ENCODE results near the gene ZNF423.

Gene ZNF423

DNA sequence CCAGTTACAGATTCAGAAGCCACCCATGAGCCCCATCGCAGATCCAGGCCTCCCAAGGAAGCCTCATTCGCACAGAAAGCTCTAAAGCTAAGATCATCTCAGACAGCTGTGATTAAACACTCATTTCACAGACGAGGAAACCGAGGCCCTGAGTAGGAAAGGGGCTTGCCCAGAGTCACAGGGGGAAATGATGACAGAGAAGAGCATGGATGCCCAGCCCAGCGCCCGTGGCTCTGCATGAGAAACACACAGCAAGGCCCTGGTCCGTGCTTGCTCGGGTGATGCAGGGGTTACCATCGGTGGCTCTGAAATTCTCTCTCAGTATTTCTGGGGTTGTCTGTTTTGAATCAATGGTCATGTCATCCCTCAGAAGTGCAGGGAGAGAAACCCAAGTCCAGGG, 372.7 kb downstream of the ZNF423 start:
- no peak for DNase-seq

DNA sequence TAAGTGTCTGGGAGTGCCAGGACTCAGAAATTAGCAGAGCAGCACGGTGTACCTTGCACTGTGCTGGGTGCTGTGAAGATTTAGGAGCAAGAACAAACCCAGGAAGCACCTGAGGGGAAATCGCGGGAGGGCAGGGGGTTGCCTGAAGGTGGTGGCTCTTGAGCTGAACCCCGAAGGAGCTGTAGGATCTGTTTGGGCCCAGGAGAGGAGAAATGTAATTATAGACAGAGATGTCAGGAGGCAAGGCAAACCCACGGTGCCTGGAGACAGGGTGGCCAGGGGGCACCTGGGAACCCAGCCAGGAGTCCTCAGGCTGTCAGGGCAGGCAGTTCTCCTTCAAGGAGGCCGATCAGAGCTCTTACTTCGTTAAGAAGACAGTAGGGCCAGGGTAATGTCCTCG, 373.2 kb downstream of the ZNF423 start:
- no peak for DNase-seq

- DNase-seq, result no peak
Observed at GRCh38 chr16:49478616-49479015, 377.3 kb downstream of the ZNF423 start.

- no peak for DNase-seq
Observed at GRCh38 chr16:49478107-49478506, 377.8 kb downstream of the ZNF423 start.

DNA sequence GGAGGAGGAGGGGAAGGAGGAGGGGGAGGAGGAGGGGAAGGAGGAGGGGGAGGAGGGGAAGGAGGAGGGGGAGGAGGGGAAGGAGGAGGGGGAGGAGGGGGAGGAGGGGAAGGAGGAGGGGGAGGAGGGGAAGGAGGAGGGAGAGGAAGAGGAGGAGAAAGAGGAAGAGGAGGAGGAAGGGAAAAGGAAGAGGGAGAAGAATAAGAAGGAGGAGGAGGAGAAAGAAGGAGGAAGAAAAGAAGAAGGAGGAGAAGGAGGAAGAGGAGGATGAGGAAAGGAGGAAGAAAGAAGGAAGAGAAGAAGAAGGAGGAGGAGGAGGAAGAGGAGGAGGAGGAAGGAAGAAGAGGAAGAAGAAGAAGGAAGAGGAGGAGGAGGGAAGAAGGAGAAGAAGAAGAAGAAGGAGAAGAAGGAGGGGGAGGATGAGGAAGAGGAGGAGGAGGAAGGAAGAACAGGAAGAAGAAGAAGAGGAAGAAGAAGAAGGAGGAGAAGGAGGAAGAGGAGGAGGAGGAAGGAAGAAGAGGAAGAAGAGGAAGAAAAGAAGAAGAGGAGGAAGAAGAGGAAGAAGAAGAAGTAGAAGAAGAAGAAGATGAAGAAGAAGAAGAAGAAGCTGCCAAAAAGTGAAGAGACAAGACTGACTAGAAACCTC, 378.5 kb downstream of the ZNF423 start:
- no peak for DNase-seq

DNA sequence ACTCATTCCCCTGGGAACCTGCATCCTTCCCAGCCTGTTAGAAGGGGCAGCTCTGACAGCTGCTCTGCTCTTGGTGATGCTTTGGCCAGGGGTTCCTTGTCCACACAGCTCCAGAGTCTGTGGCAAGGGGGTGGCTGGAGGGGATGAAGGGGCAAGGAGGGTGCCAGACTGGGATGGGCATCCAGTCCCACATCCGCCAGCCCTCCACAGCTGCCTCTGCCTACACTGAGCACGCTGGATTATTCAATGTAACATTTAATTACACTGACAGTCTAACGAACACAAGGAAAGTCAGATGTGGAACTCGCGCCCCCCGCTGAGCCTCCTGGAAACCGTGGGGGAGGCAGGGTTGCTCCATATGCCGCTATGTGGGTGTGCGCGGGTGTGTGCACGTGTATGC, 381.2 kb downstream of the ZNF423 start:
- no peak for DNase-seq

GRCh38 chr16:49473773-49474172, 382.1 kb downstream of the ZNF423 start:
- no peak for DNase-seq

DNA sequence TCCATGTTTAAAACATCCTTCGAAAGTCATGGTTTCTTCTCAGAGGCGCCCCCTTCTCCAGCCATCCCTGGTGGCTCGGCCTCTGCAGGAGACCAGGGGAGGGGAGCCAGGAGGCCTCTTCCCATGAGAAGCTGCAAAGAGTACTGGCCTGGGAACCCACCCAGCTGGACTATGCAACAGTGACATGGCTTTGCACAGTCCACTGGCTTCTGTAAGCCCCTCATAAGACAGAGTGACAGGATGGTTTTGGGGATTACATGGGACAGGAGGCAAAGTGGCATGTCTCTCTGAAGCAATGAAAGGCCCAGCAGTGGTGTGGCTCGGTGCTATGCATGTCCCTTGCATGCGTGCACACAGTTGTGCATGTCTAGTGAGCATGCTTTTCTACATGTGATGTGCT, 382.8 kb downstream of the ZNF423 start:
- DNase-seq, result no peak

- no peak for DNase-seq
Observed at GRCh38 chr16:49472598-49472997, 383.3 kb downstream of the ZNF423 start.

GRCh38 chr16:49471038-49471727, 384.7 kb downstream of the ZNF423 start:
- no peak for DNase-seq

DNA sequence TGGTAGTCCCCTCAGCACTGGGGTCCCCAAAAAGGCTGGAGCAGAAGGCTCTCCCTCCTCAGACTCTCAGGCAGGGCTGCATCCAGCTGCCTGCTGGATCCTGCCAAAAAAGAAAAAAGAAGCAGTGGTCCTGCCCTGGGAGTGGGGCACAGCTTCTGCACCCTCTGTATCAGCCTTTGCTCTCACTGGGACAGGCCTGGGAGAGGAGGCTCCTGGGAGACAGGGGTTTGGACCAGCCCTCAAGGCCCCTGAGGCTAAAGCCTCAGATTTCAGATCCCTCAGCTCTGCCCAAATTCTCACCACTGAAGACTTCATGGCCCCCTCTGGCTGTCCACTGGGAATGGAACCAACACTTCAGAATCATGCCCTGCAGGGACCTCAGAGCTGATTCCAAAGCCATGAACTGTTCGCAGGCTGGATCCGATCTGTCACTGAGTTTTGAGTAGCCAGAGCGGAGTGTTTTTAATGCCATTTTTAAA, 385.4 kb downstream of the ZNF423 start:
- no peak for DNase-seq

DNA sequence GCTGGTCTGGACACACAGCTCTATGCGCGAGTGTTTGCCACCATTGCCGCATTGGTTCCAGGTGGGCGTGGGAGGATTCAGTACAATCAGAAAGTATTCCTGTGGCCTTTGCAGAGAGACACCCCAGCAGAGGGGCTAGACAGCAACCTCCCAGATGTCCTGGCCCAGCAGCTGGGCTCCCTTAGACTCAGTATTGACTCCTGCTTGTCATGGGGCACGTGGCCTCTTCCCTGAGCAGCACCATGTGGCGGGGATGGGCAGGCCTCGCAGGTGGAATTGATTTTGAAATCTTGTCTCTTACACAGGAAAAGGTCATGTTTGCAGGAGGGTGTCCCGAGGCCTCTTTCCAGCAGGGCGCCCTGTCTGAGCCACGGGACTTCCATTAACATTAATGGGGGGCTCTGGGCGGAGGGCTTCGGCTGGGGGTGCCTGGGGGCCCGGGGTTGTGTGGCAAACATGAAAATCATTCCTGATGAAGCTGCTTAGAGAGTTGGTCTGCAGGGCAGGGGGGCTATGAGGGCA, 385.9 kb downstream of the ZNF423 start:
- no peak for DNase-seq

DNA sequence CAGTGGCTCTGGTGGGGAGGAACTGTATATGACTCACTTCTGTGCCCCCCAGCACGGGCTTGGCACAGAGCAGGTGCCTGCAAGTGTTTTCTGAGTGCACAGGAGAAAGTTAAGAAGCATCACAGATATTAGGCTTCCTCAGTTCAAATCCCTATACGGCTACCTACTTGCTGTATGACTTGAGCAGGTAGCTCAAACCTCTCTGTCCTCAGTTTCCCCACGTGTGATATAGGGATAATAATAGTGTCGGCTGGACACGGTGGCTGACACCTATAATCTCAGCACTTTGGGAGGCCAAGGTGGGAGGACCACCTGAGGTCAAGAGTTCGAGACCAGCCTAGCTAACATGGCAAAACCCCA, 386.6 kb downstream of the ZNF423 start:
- no peak for DNase-seq

DNA sequence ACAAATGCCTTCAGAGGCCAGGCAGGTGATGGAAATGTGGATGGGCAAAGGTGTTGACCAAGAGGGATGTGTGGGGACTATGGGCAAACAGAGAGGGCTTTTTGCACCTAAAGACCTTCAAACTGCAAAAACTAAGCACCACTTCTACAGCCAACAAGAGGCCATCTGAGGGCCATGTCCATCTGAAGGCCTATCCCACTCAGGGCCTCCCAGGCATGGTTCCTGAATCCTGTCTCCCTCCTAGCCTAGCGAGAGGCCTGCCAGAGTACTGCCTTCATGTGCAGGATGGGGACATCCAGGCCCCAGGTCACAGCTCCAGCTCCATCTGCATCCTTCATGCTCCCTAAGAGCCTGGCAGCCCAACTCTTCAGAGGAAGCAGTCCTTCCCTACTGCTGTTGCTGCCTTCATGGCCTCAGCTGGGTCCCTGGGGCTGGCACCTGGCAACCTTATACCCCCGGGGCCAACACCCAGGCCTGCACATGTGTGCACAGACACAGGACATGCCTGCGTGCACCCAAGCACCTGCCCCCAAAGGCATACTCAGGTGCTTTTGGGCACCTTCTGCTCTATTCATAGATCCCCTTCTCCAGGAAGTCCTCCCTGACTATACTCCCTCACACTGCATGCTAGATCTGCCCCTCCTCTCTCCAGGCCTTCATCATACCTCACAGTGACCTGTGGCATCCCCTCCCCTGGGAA, 387.2 kb downstream of the ZNF423 start:
- no peak for DNase-seq

GRCh38 chr16:49467540-49468372, 388.2 kb downstream of the ZNF423 start:
- no peak for DNase-seq

DNA sequence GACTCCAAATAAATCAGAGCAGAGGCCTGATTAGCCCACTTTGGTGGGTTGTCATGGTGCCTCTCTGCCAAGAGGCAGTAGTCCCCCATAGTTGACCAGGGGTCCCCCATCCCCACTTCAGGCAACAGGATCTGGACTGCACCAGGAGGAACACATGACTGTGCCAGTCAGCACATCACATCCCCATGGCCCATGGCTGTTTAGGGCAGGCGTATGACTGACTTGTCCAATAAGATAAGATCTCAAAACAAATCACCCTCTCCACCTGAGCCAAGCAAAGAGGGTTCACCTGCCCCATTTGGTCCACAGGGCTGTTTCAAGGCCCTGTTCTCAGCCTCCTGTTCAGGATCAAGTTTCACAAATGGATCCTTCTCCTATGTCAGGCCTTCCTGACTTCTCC, 389.0 kb downstream of the ZNF423 start:
- DNase-seq, result no peak

GRCh38 chr16:49466529-49466831, 389.4 kb downstream of the ZNF423 start:
- no peak for DNase-seq

DNA sequence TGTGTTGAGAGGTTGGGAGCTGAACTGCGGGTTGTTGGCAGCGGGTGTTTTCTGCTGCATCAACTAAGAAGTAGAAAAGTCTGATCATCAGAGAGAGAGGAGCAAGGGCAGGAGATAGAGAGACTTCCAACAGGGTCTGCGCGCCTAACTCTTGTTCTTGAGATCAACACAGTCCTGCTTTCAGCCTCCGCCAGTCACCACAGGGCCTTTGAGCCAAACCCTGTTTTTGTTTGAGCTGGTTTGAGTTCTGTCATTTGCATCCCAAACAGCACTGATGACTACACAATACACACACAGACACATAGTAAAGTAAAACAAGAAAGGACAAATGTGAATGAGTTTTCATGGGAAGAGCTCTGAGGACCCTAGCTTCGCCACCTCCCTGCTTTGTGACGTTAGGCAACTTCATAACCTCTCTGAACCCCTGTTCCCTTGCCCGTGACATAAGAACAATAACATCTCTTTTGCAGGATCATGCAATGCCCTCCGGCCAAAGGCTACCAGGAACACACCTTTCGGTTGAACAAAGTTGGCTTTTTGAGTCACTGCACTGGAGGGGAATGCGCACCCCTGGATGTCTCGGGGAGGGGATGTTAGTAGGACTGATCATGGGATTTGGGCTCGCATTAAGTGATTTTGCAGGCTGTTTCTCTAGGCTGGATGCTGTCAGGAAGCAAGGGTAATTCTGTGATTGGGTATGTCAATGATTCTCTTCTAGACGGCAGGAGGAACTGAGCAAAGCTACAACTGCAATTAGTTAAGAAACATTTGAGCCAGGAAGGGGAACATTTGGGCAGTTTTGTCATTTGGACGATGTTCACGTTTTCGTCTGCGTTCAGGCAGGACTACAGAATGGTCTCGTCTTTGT, 390.0 kb downstream of the ZNF423 start:
- no peak for DNase-seq

DNA sequence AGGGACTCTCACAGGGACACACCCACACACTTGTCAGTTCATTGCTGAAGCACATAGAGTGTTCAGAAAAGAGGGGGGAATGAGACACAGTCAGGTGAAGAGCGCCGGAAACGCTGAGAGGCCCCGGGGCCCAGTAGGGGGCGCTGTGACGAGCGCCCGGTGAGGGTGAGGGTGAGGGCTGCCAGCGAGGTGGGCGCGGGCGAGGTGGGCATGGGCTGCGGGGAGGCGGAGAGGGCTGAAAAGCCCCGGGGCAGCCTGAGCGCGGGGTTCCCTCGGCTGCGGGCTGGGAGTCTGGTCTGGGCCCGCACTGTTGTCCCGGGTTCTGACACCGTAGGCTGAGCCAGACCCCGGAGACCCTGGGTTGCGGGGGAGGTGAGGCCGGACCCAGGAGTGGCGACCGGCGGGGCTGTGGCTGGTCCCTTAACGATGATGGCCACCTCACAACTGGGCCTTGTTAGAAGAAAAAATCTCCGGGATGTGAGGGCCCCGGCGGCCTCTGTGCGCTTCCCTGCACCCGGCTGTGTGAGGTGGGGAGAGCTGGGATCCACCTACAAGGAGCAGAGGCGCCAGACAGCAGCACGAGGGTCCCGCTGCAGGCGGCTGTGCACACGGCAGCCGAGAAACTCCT, 390.9 kb downstream of the ZNF423 start:
- no peak for DNase-seq

- DNase-seq, result no peak
Observed at GRCh38 chr16:49464093-49464492, 391.8 kb downstream of the ZNF423 start.

GRCh38 chr16:49463529-49463928, 392.4 kb downstream of the ZNF423 start:
- DNase-seq, result no peak

DNA sequence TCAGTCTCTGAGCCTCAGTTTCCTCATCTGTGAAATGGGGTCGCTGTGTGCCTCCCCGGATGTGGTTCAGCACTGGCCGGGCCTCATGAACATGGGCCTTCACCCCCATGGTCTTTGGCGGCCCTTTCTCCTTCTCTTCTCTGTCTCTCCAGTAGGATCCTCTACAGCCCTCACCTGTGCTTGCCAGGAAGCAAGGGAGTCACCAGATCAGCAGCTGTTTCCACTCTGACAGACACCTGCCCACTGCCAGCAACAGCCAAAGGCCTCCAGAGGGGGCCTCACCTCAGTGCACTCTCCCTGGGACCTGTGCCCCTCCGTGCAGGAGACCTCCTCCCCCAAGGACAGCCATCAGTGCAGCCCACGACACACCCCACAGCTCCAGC, 392.9 kb downstream of the ZNF423 start:
- DNase-seq, result no peak

All from NCI-H187 treated with DMSO at 0.1 percent for 48 hours (cell line).